Thoracic aorta (tissue), 2 donors: ENCODE results near the gene CXCL8. TPM values are rescaled to one million over a fixed set of nuclear protein-coding genes. Genes with fewer than 3 reads are reported as not detected.

Source experiments
- ATAC-seq: fragments of 150-250 bp; one replicate; pipeline ENCODE4 v1.8.0; 2017; ENCODE audit warnings: low read depth; ENCODE audit not compliant: insufficient number of reproducible peaks, low FRiP score
- DNase-seq: peaks from one replicate; pipeline ENCODE4 v3.0.0-alpha.2; 2020; ENCODE audit warnings: low spot score
- H3K27ac ChIP-seq, 2 donors: fragments of 200-600 bp; sonication (generic); 1 replicate in 1 of 2; 2 replicates in 1 of 2; pipeline ENCODE4 v1.5.1; 2016; ENCODE audit warnings: mild to moderate bottlenecking in 2 of 2, moderate library complexity in 2 of 2
- H3K27me3 ChIP-seq: fragments of 200-600 bp; sonication (generic); replicated peaks from 2 replicates; pipeline ENCODE4 v1.6.0; 2016; ENCODE audit warnings: mild to moderate bottlenecking; ENCODE audit not compliant: insufficient read depth
- H3K36me3 ChIP-seq: fragments of 200-600 bp; sonication (generic); one replicate; pipeline ENCODE4 v1.5.1; 2016
- H3K4me1 ChIP-seq, 2 donors: fragments of 200-600 bp; sonication (generic); 1 replicate in 1 of 2; 2 replicates in 1 of 2; pipeline versions ENCODE4 v1.5.1 to v1.6.0; 2016; ENCODE audit warnings: low read depth in 2 of 2, mild to moderate bottlenecking in 1 of 2; ENCODE audit not compliant: control insufficient read depth in 1 of 2
- H3K4me3 ChIP-seq: fragments of 200-600 bp; sonication (generic); 2 replicates; pipeline ENCODE4 v1.5.1; 2016; ENCODE audit warnings: mild to moderate bottlenecking
- H3K9me3 ChIP-seq: fragments of 200-600 bp; sonication (generic); 2 replicates; pipeline ENCODE4 v1.5.1; 2016
- CTCF ChIP-seq: fragments of 200-600 bp; sonication (generic); IDR thresholded peaks from one replicate; pipeline ENCODE4 v1.5.1; 2019; ENCODE audit warnings: antibody characterized with exemption
- total RNA-seq, 2 donors: library from RNA; depleted of rRNA; stranded (reverse); fragments of >200 nt; gene quantifications; one replicate each; pipeline versions ENCODE4 v1.1.0 to v1.2.3, GENCODE V29; 2016

Gene CXCL8
- total RNA-seq, 2 donors from 2014 or later = 5.4 to 6.9 TPM

- ATAC-seq = peak; percentile 13
- no peak for DNase-seq
- peak overlapping the region; percentile 69 to 76 for H3K27ac ChIP-seq
These were observed 35.3 kb upstream of the CXCL8 start for GRCh38 chr4:73705056-73705432.

GRCh38 chr4:73705721-73706120 lies 34.6 kb upstream of the CXCL8 start:
- Histone ChIP-seq H3K4me1 (peaks cover 23 to 34% of the 10 kb centered on the region in 2 donors), H3K9me3 (no peaks in the 10 kb centered on the region), H3K4me3 (no peak overlapping the region), H3K36me3 (no peaks in the 10 kb centered on the region), H3K27me3 (no peaks in the 10 kb centered on the region), H3K27ac (no peak overlapping the region)
- ATAC-seq (no peak), DNase-seq (no peak)
- no peak for TF ChIP-seq CTCF

More at GRCh38 chr4:73705056-73705432, 35.3 kb upstream of the CXCL8 start:
- TF ChIP-seq CTCF = no peak
- peaks cover 23 to 34% of the 10 kb centered on the region in 2 donors for H3K4me1 ChIP-seq
- H3K4me3 ChIP-seq = no peak overlapping the region
- no peaks in the 10 kb centered on the region for H3K27me3 ChIP-seq
- no peaks in the 10 kb centered on the region for H3K9me3 ChIP-seq
- H3K36me3 ChIP-seq = no peaks in the 10 kb centered on the region

- ATAC-seq = no peak
- no peak overlapping the region for H3K27ac ChIP-seq
These were observed 33.6 kb upstream of the CXCL8 start for GRCh38 chr4:73706811-73707210.

GRCh38 chr4:73707269-73707875 lies 33.0 kb upstream of the CXCL8 start:
- DNase-seq (no peak), ATAC-seq (no peak)
- H3K27me3 ChIP-seq = no peaks in the 10 kb centered on the region
- no peak overlapping the region for H3K4me3 ChIP-seq
- H3K9me3 ChIP-seq = no peaks in the 10 kb centered on the region
- H3K4me1 ChIP-seq = peaks cover 23 to 34% of the 10 kb centered on the region in 2 donors
- H3K36me3 ChIP-seq = no peaks in the 10 kb centered on the region
- no peak for TF ChIP-seq CTCF
- H3K27ac ChIP-seq = no peak overlapping the region

More at GRCh38 chr4:73706811-73707210, 33.6 kb upstream of the CXCL8 start:
- TF ChIP-seq CTCF = no peak
- H3K4me1 ChIP-seq = peaks cover 23 to 34% of the 10 kb centered on the region in 2 donors
- H3K27me3 ChIP-seq = no peaks in the 10 kb centered on the region
- H3K4me3 ChIP-seq = no peak overlapping the region
- no peak for DNase-seq
- no peaks in the 10 kb centered on the region for H3K36me3 ChIP-seq
- H3K9me3 ChIP-seq = no peaks in the 10 kb centered on the region

- ATAC-seq = peak; percentile 51
- Histone ChIP-seq H3K27me3 (no peaks in the 10 kb centered on the region), H3K36me3 (no peaks in the 10 kb centered on the region), H3K9me3 (no peaks in the 10 kb centered on the region), H3K4me1 (peaks cover 23 to 34% of the 10 kb centered on the region in 2 donors), H3K27ac (peak overlapping the region; percentile 34 to 62), H3K4me3 (peak overlapping the region; percentile 58)
- no peak for TF ChIP-seq CTCF
- peak; percentile 49 for DNase-seq
These were observed 32.3 kb upstream of the CXCL8 start for GRCh38 chr4:73707918-73708577.
